Central memory CD4-positive, alpha-beta T cell (primary cell): ENCODE measurements around the gene LCN15.
"Not testable (repeated sequence)": the region's sequence is repeated elsewhere in the genome, so short reads cannot be mapped to it uniquely, and the experiment has no call there.

Experiments
- DNase-seq: peaks from one replicate; pipeline ENCODE4 v3.0.0; 2022

Gene LCN15

GRCh38 chr9:136793086-136793946 is 29.0 kb upstream of the LCN15 start:
- DNase-seq, result no peak

- no peak for DNase-seq
Observed at GRCh38 chr9:136792321-136793085, 28.2 kb upstream of the LCN15 start.

- peak; percentile 73 for DNase-seq
Observed at GRCh38 chr9:136791516-136792276, 27.4 kb upstream of the LCN15 start.

GRCh38 chr9:136790640-136791515 is 26.6 kb upstream of the LCN15 start, which contains the start of gene TMEM141:
TSS of gene TMEM141 (plus strand) at chr9:136791344. CDS start at chr9:136791371, 27 bp downstream.
- peak; percentile 99 for DNase-seq

GRCh38 chr9:136789523-136789937 is 25.2 kb upstream of the LCN15 start:
- DNase-seq, result no peak

GRCh38 chr9:136788644-136789522 is 24.6 kb upstream of the LCN15 start:
- not testable (repeated sequence) for DNase-seq

- DNase-seq, result peak; percentile 67
Observed at GRCh38 chr9:136787690-136788400, 23.5 kb upstream of the LCN15 start.

GRCh38 chr9:136786983-136787382 is 22.7 kb upstream of the LCN15 start:
- DNase-seq, result not testable (repeated sequence)

- no peak for DNase-seq
Observed at GRCh38 chr9:136786451-136786850, 22.1 kb upstream of the LCN15 start.

GRCh38 chr9:136785565-136786355 is 21.4 kb upstream of the LCN15 start:
- not testable (repeated sequence) for DNase-seq

GRCh38 chr9:136784997-136785361 is 20.7 kb upstream of the LCN15 start:
- DNase-seq, result no peak

GRCh38 chr9:136784249-136784996 is 20.1 kb upstream of the LCN15 start:
- DNase-seq, result no peak

GRCh38 chr9:136782452-136782851 is 18.1 kb upstream of the LCN15 start:
- no peak for DNase-seq

GRCh38 chr9:136779808-136780207 is 15.5 kb upstream of the LCN15 start:
- no peak for DNase-seq

GRCh38 chr9:136777359-136777758 is 13.0 kb upstream of the LCN15 start:
- no peak for DNase-seq

GRCh38 chr9:136776947-136777346 is 12.6 kb upstream of the LCN15 start:
- DNase-seq, result no peak

- DNase-seq, result no peak
Observed at GRCh38 chr9:136775191-136775590, 10.9 kb upstream of the LCN15 start.

- no peak for DNase-seq
Observed at GRCh38 chr9:136774416-136775045, 10.2 kb upstream of the LCN15 start.
